ENCODE data around the gene MCM9. TPM values are rescaled to one million over a fixed set of nuclear protein-coding genes. Genes with fewer than 3 reads are reported as not detected.
"Not testable (repeated sequence)": the region's sequence is repeated elsewhere in the genome, so short reads cannot be mapped to it uniquely, and the experiment has no call there.

The MCM9 gene
- total RNA-seq, 1 experiment from 2014 or later = 3.9 TPM

DNA sequence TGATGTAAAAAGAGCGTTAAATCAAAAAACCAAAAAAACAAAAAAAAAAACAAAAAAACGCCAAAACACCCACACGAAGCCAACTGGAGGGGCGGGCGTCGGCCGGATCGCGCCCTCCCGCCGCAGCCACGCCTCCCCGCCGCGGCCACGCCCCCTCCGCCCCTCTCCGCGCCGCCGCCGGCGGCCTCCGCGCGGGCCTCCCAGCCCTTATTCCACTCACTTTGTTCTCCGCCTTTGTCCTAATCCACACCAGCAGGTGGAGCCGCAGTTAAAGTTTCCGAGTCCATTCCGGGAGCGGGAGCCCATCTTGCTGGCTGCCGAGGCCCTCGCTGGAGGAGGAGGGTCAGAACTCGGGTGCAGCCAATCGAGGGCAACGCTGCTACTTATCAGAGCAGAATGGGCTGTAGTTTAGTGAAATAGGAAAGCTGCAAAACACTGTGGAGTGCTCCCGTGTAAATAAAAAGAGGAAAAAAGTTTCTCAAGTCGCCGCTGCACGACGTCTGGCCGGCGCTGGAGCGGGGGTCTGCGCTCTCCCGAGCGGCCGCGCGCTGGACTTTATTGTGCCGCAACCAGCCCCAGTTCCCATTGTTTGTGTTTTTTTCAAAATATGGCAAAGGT lies 41.0 kb downstream of the MCM9 start, which contains the start of gene ASF1A:
TSS of gene ASF1A (plus strand) at position 346 of the 618 bp plus-strand sequence. CDS start at position 608, 262 bp downstream.
- DNase-seq (ENCODE audit: low read depth) = peak; percentile 96

DNA sequence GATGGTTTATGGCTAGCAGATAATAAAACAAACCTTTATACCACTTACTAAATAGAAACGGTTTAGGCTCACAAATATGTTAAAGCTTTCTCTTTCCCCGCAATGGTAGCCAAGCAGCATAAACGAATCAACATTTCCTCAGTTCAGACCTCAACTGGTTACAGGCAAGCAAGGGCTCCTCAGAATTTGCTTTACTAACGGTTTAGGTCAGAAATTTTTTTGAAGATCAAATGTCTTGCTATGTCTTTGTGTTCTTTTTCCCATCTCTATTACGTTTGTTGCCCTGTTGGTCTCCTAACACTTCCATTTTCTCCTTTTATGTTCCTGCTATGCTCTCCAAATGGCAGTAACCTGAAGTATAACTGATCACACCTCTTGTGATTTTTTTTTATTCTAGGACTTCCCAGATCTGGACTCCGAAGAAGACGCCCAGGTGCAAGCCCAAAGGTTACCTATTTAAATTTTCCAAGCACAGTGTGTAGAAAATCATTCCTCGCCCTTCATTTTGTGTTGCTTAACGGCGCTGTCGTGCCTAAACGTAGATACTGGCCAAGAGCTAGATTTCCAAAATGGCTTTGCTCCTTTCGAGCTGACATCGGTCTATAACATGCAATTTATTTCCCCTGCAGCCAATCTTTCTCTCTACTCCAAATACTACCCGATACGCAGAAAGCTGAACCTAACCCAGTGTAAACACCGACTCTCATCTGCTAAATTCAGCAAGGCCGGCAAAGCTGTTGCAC lies 41.7 kb downstream of the MCM9 start:
- DNase-seq (ENCODE audit: low read depth) = peak; percentile 63

DNA sequence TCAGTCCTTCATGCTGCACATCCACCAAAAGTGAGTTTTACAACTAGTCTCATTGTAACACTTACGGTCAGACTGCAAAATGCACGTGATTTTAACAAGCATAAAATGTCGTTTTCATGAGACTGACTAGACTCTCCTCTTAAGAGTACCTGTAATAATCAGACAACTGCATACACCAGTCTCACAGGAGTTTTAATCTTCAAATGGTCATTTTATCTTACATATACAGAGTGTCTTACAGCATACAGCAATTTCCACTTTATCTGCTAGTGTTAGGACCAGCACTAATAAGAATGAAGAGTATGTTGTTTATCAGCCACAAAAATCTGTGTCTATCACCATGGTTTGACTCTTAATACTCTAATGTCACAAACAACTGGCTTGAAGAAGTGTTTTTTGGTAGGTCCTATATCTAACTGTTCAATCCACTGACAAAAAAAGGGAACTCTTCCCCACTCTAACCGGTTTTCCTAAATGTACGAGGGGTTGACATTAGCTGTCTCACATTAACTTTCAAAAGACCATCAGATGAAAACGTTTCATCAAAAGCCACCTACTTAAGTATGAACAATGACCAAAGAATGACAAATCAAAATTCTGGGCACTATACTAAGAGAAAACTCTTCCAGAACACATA lies 42.5 kb downstream of the MCM9 start:
- peak; percentile 16 for DNase-seq (ENCODE audit: low read depth)

DNA sequence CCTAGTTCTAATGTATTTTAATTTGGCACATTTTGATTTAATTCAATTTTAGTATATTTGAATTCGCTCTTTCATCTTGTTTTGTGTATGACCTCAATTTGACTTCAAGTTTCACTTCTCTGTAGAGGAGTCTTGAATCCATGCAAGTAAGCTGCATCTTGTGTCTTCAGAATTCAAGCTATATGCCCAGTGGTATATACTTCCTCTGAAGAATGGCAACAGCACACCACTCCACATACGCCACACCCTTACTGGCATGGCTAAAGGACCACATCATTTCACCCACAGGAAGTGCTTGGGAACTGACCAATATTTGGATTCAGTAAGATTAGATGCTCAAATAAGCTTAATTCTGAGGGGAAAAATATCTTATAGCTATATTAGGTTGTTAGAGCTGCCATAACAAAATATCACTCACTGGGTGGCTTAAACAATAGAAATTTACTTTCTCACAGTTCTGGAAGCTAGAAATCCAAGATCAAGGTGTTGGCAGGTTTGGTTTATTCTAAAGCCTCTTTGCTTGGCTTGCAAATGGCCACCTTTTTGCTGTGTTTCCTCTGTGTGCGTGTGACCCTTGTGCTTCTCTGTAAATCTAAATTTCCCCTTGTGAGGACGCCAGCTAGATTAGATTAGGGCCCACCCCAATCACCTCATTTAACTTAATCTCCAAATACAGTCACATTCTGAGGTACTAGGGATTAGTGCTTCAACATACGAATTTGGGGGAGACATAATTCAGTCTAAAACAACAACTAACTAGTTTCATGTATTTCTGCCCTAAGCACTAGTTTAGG lies 43.8 kb downstream of the MCM9 start:
- DNase-seq (ENCODE audit: low read depth) = no peak

DNA sequence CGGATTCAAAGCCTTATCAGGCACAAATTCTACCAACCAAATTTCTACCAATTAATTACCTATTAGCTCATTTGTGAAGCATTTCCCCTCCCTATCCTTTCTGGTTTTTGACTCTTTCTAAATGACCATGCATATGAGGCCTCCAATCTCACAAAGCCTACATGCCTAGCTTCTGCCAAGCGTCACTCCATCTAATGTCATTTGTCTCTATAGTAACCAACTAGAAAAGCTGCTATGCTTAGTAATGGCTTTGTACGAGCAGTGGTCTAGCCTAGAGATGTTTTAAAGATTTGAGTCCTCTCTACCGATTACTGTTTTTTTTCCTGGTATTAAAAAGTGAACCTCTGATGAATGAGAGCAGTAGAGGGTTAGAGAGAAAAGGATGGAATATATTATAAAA lies 45.8 kb downstream of the MCM9 start:
- no peak for DNase-seq (ENCODE audit: low read depth)

DNA sequence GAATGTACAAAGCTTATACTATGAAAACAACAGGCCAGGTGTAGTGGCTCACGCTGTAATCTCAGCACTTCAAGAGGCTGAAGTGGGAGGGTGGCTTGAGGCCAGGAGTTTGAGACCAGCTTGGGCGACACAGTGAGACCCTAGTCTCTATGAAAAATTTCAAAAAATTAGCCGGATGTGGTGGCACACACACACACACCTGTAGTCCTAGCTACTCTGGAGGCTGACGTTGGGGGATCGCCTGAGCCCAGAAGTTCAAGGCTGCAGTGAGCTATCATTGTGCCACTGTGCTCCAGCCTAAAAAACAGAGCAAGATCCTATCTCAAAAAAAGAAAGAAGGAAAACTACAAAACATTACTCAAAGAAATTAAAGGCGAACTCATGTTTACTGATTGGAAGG lies 48.3 kb downstream of the MCM9 start:
- no peak for DNase-seq (ENCODE audit: low read depth)

DNA sequence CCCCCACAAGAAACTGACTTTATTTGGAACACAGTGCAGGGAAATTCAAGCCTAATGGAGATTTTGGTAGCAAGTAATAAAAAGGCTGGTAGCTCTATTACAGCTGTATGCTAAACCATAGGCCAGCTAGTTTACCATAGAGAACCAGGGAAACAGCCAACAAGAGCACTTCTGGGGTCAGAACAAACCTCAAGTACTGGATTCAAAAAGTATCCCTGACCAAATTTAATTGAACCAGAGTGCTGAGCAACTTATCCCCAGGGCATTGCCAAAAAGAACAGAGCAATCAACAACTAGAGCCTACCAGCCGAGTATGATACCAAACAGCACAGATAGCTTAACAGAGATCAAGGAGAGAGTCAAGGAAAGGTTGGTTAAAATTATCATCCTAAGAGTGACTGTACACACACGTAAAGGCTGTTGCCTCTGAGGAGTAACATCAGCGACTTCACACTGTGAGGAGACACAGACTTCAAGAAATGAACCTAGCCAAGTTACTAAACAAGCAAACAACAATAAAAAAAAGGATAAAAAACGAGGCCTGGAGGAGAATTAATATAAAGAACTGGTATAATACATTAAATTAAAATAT lies 52.5 kb downstream of the MCM9 start:
- DNase-seq (ENCODE audit: low read depth) = no peak

DNA sequence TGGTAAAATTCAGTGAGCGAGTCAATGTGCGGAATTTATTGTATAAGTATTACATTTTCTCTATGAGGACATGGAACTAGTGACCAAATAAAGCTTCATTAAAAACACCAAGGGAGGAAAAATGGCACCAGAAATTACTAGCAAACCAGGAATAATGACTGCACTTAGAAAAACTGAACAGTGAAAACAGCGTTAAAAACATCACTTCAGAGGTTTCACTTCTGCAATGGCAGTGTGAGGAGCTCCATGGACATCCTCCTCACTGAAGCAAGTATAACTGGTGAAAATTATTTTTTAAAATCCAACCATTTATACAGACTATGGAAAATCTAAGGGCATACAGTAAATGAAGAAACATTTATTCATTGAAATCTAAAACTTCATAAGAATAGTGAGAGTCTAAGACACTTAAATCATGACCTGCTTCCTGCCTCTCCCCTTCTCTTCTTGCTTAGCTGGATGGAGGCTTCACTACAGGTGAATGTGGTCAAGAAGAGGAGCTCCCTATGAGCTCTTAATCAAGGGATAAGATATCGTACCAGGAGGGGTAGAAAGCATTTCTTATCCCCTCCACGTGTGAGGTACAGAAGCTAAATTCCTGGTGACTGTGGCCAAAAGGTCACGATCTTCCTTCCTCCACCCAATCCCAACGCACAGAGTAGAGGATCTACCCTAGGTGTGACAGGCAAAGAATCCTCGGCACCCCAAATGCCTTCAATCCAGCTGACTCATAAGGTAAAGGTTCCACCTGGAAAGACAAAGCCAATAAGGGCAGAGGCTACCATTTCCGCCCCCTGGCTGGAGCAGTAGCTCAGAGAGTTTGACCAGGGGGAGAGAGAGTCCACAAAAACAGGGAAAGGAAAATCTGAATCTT lies 53.3 kb downstream of the MCM9 start:
- DNase-seq (ENCODE audit: low read depth) = no peak

DNA sequence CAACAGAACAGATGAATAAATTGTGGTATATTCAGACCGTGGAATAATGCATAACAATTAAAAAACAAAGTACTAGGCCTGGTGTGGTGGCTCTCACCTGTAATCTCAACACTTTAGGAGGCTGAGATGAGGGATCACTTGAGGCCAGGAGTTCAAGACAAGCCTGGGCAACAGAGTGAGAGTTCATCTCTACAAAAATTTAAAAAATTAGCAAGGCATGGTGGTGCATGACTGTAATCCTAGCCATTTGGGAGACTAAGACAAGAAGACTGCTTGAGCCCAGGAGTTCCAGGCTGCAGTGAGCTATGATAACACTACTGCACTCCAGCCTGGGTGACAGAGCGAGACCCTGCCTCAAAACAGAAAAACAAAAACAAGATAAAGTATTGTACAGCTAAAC lies 57.2 kb downstream of the MCM9 start:
- no peak for DNase-seq (ENCODE audit: low read depth)

DNA sequence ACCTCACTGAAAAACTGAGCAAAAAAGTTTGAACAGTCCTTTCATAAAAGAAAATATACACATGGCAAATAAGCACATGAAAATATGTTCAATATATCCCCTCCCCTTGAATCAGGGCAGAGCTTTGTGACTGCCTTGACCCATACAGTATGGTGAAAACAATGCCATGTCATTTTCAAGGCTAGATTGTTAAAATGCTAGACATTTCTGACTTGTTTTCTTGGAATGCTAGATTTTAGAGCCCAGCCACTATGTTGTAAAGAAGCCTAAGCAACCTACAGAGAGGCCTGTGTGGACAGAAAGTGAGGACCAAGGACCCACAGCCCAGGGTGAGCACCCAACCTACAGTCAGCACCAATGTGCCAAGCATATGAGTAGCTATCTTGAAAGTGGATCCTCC lies 58.1 kb downstream of the MCM9 start:
- DNase-seq (ENCODE audit: low read depth) = no peak

DNA sequence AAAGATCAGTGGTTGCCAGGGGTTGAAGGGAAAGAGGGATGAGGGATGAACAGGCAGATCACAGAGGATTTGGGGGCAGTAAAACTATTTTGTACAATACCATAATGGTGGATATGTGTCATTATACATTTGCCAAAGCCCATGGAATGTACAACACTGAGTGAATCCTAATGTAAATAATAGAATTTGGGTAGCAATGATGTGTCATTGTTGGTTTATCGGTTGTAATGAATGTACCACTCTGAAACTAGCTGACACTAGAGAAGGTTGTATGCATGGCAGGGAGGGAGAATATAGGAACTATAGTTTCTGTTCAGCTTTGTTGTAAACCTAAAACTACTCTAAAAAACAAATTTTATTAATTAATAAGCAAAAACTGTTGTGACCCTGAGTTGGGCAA lies 58.8 kb downstream of the MCM9 start:
- no peak for DNase-seq (ENCODE audit: low read depth)

DNA sequence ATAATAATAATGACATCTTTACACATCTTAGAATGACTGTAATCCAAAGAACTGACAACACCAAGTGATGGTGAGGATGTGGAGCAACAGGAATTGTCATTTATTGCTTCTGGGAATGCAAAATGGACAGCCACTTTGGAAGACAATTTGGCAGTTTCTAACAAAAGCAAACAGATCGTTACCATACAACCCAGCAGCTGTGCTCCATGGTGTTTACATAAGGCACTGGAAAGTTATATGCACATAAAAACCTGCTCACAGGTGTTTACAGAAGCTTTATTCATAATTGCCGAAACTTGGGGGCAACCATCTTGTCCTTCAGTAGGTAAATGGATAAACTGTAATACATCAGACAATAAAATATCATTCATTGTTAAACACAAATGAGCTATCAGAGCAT lies 59.3 kb downstream of the MCM9 start:
- DNase-seq (ENCODE audit: low read depth) = no peak

DNA sequence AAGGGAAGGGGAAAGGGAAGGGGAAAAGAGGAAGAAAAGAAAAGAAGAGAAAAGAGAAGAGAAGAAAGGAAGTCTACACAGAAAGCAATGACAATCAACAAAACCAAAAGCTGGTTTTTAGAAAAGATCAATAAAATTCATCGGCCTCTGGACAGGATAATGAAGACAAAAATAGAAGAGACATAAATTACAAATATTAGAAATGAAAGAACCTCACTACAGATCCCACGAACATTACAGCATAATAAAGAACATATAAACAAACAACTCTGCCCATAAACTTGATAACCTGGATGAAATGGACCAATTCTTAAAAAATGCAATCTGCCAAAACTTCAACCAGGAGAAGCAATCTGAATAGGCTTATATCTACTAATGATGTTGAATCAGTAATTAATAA lies 61.7 kb downstream of the MCM9 start:
- no peak for DNase-seq (ENCODE audit: low read depth)

DNA sequence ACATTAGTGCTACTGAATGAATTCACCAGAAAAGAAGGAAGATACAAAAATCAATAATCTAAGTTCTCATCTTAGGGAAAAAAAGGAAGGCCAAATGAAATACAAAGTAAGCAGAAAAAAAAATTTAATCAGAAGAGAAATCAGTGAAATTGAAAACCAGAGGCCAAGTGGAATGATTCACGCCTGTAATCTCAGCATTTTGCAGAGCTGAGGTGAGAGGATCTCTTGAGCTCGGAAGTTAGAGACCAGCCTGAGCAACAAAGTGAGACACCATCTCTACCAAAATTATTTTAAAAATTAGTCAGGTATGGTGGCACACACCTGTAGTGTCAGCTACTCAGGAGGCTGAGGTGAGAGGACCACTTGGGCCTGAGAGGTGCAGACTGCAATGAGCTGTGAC lies 62.2 kb downstream of the MCM9 start:
- no peak for DNase-seq (ENCODE audit: low read depth)

DNA sequence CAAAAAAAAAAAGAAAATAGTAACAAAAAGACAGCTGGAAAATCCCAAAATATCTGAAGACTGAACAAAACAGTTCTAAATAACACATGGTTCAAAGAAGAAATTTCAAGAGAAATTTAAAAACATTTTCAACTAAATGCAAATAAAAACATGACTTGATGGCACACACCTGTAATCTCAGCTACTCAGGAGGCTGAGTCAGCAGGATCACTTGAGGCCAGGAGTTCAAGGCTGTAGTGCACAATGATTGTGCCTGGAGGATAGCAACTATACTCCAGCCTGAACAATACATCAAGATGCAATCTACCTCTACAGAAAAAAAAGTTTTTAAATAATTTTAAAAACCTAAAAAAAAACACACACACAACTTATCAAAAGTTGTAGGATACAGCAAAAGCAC lies 62.6 kb downstream of the MCM9 start:
- no peak for DNase-seq (ENCODE audit: low read depth)

DNA sequence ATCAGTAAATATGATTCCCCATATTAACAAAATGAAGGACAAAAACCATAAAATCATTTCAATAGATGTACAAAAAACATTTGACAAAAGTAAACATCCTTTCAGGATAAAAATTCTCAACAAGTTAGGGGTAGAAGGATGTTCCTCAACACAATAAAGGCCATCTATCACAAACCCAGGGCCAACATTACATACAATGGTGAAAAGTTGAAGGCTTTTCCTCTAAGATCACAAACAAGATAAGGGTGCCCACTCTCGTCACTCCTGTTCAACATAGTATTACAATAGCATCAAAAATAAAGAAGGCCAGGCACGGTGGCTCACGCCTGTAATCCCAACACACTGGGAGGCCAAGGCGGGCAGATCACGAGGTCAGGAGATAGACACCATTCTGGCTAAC lies 63.6 kb downstream of the MCM9 start:
- DNase-seq (ENCODE audit: low read depth) = no peak

DNA sequence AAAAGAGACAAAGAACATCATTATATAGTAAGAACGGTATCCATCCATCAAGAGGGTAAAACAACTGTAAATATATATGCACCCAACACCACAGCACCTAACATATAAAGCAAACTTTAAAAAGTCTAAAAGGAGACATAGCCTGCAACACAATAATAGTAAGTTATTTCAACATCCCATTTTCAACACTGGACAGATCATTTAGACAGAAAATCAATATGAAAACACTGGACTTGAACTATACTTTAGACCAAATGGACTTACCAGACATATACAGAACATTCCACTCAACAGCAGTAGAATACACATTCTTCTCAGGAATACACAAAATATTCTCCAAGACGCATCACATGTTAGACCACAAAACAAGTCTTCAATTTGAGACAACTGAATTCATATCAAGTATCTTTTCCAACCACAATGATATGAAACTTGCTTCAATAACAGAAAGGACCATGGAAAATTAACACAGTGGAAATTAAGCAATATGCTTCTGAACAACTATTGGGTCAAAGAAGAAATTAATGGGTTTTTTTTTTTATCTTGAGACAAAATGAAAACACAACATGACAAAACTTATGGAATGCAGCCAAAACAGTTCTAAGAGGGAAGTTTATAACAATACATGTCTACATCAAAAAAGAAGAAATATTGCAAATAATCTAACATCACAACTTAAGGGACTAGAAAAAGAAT lies 64.9 kb downstream of the MCM9 start:
- DNase-seq (ENCODE audit: low read depth) = peak; percentile 17

DNA sequence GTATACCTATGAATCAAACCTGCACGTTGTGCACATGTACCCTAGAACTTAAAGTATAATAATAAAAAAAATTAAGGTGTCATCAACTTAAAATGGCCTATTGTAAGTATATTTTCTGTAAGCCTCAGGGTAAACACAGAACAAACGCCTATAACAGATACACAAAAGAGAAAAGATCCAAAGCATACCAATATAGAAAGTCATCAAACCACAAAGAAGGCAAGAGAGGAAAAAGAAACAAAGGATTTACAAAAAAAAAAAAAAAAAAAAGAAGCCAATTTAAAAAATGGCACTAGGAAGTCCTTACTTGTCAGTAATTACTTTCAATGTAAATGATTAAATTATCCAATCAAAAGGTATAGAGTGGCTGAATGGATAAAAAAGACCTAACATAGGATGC lies 65.6 kb downstream of the MCM9 start:
- DNase-seq (ENCODE audit: low read depth) = peak; percentile 75

DNA sequence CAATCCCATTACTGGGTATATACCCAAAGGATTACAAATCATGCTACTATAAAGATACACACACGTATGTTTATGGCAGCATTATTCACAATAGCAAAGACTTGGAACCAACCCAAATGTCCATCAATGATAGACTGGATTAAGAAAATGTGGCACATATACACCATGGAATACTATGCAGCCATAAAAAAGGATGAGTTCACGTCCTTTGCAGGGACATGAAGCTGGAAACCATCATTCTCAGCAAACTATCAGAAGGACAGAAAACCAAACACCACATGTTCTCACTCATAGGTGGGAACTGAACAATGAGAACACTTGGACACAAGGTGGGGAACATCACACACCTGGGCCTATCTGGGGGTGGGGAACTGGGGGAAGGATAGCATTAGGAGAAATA lies 66.1 kb downstream of the MCM9 start:
- not testable (repeated sequence) for DNase-seq (ENCODE audit: low read depth)

DNA sequence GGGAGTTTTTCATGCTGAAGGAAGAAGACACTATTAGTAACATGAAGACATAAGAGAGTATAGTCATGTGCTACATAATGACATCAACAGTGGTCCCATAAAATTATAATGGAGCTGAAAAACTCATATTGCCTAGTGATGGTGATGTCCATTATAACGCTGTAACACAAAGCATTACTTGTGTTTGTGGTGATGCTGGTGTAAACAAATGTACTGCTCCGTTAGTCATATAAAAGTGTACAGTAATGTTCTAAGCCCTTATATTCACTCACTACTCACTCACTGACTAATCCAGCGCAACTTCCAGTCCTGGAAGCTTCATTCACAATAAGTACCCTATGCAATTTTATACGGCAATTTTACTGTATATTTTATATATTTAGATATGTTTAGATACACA lies 67.8 kb downstream of the MCM9 start:
- DNase-seq (ENCODE audit: low read depth) = peak; percentile 19

DNA sequence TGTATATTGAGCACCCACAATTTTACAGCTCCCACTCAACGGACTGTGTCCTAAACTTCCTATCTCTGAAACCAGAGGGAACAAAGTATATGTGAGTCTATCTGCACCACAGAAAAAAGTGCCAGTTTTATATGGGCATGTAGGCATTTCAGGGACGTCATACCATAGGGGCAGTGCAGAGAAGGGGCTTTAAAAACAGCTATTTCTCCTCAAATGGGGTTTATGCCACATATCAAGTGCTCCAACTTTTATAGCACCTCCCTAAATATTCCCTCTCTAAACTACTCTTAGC lies 69.9 kb downstream of the MCM9 start:
- no peak for DNase-seq (ENCODE audit: low read depth)
